Measurements from ENCODE around the gene SNIP1.
"Not testable (repeated sequence)": the region's sequence is repeated elsewhere in the genome, so short reads cannot be mapped to it uniquely, and the experiment has no call there.

SNIP1 gene

DNA sequence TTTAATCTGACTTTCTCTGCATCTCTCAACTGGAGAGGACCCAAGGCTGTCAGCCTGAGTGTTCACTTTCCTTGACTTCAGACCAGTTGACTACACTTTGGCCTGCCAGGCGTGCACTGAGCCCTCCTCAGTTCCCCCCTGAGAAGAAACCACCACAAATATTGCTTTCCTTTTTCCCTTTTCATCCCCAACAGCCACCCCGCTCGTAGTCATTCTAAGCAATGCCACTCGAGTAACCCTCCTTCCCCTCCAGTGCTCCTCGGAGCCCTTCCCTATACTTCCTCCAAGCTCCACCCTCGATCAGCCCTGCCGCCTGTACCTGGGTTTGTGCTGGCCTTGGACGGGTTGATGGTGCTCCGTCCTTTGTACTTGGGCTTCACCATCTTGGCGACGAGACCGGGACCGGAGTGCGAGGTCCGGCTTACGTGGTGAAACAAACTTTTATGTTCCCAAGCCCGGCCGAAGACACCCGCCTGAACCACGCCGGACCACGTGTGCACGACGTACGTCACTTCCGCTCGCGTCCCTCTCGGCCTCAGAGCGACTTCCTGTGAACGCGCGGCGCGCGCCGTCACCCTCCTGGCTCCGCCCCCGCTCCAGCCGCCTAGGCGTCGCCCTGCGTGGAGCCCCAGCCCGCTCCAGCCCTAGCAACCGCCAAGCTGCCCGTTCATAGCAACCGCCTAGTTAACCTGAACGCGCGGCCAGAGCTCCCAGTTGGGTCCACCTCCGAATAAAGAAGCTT is 41.5 kb upstream of the SNIP1 start, which contains the start of gene GNL2:
Gene GNL2 (minus strand): TSS at position 498 of the 742 bp plus-strand sequence. CDS start 115 bp downstream, at position 383.
- peaks cover 6% of the 10 kb centered on the region for H3K36me3 Mint-ChIP-seq (ENCODE audit: low read depth)
- TF ChIP-seq, protein P1, sequence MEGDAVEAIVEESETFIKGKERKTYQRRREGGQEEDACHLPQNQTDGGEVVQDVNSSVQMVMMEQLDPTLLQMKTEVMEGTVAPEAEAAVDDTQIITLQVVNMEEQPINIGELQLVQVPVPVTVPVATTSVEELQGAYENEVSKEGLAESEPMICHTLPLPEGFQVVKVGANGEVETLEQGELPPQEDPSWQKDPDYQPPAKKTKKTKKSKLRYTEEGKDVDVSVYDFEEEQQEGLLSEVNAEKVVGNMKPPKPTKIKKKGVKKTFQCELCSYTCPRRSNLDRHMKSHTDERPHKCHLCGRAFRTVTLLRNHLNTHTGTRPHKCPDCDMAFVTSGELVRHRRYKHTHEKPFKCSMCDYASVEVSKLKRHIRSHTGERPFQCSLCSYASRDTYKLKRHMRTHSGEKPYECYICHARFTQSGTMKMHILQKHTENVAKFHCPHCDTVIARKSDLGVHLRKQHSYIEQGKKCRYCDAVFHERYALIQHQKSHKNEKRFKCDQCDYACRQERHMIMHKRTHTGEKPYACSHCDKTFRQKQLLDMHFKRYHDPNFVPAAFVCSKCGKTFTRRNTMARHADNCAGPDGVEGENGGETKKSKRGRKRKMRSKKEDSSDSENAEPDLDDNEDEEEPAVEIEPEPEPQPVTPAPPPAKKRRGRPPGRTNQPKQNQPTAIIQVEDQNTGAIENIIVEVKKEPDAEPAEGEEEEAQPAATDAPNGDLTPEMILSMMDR (IDR thresholded peaks at IDR 0.05) = no peak
- H3K27me3 Mint-ChIP-seq (ENCODE audit: low read depth, poor library complexity) = peaks cover 45% of the 10 kb centered on the region
- peak within 1 kb of the TSS; percentile 99 for H3K4me3 Mint-ChIP-seq
- DNase-seq = peak; percentile 99
- H3K9me3 Mint-ChIP-seq = no peaks in the 10 kb centered on the region
- H3K4me1 Mint-ChIP-seq = peaks cover 32% of the 10 kb centered on the region
- H3K27ac Mint-ChIP-seq = peak within 1 kb of the TSS; percentile 97

DNA sequence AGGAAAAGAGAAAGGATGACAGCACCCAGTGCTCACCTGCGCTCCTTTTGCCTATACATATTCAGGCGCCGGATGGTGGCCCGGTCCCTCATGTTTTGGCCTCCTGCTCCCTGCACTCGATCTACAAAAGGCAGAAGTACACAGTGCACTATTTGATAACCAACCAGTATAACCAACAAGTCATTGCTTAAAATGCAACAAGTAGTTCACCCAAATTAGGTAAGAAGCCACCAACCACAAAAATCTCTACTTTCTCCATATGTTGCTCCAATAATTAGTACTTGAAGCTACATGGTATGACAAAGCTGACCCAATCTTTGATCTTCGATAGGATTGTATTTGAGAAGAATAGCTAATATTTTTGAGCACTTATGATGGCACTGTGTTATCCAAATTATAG is 39.6 kb upstream of the SNIP1 start:
- Mint-ChIP-seq H3K27me3 (ENCODE audit: low read depth, poor library complexity) (peaks cover 27% of the 10 kb centered on the region), H3K27ac (no peak overlapping the region), H3K4me1 (peaks cover 32% of the 10 kb centered on the region), H3K4me3 (peak overlapping the region; percentile 36), H3K36me3 (ENCODE audit: low read depth) (peaks cover 18% of the 10 kb centered on the region), H3K9me3 (no peaks in the 10 kb centered on the region)
- no peak for DNase-seq
- TF ChIP-seq, protein P1 (IDR thresholded peaks at IDR 0.05) = no peak

- no peaks in the 10 kb centered on the region for H3K9me3 Mint-ChIP-seq
- H3K36me3 Mint-ChIP-seq (ENCODE audit: low read depth) = peaks cover 50% of the 10 kb centered on the region
- TF ChIP-seq, protein P1 (IDR thresholded peaks at IDR 0.05) = no peak
- DNase-seq = no peak
- H3K4me3 Mint-ChIP-seq = no peak overlapping the region
- H3K27me3 Mint-ChIP-seq (ENCODE audit: low read depth, poor library complexity) = no peaks in the 10 kb centered on the region
- no peak overlapping the region for H3K27ac Mint-ChIP-seq
- H3K4me1 Mint-ChIP-seq = peaks cover 5% of the 10 kb centered on the region
Observed at GRCh38 chr1:37588939-37589338, 34.8 kb upstream of the SNIP1 start.

DNA sequence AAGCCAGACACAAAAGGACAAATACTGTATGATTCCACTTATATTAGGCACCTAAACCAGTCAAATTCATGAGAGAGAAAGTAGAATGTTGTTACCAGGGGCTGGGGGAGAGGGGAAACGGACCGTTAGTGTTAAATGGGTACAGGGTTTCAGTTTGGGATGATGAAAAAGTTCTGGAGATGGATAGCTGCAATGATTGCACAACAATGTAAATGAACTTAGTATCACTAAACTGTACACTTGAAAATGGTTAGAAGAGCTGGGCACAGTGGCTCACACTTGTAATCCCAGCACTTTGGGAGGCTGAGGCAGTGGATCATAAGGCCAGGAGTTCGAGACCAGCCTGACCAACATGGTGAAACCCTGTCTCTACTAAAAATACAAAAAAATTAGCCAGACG is 30.5 kb upstream of the SNIP1 start:
- not testable (repeated sequence) for H3K9me3 Mint-ChIP-seq; H3K27ac Mint-ChIP-seq; H3K27me3 Mint-ChIP-seq (ENCODE audit: low read depth, poor library complexity); H3K4me3 Mint-ChIP-seq; H3K4me1 Mint-ChIP-seq; DNase-seq
- peaks cover 72% of the 10 kb centered on the region for H3K36me3 Mint-ChIP-seq (ENCODE audit: low read depth)

GRCh38 chr1:37575692-37576091 is 21.6 kb upstream of the SNIP1 start:
- Mint-ChIP-seq H3K27me3 (ENCODE audit: low read depth, poor library complexity) (no peaks in the 10 kb centered on the region), H3K27ac (no peak overlapping the region), H3K9me3 (no peaks in the 10 kb centered on the region), H3K4me1 (no peaks in the 10 kb centered on the region), H3K36me3 (ENCODE audit: low read depth) (peaks cover 73% of the 10 kb centered on the region), H3K4me3 (no peak overlapping the region)
- DNase-seq = no peak
- TF ChIP-seq, protein P1 (IDR thresholded peaks at IDR 0.05) = no peak

DNA sequence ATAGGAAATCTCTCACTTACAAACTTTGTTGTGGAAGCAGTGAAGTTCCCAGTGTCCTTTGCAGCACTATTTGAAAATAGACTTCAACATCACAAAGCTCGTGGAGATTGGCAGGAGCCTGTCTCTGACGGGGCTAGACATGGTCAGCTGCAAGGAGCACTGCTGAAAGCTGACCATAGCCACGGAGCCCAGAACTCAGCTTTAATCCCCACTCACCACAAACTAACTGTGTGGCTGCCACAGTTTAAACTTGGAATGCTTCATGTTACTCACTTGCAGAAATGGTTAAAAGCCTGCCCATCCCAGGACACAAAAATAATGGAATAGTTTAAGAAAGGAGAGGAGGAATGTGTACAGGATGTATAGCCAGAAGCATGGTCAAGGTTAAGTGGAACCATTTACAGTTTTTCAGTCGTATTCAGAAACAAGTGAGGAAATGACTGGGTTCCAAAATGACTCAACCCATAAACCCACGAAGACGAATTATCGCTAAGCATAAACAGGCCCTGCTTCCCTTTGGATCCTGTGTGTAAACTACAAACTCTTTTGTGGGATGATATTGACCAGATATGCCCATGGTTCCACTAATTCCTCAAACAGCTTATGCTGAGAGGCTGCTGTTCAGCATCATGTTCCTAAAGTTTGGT is 20.9 kb upstream of the SNIP1 start:
- Mint-ChIP-seq H3K4me1 (no peaks in the 10 kb centered on the region), H3K4me3 (no peak overlapping the region), H3K27ac (no peak overlapping the region), H3K27me3 (ENCODE audit: low read depth, poor library complexity) (no peaks in the 10 kb centered on the region), H3K9me3 (no peaks in the 10 kb centered on the region), H3K36me3 (ENCODE audit: low read depth) (peaks cover 71% of the 10 kb centered on the region)
- DNase-seq = no peak
- TF ChIP-seq, protein P1 (IDR thresholded peaks at IDR 0.05) = no peak
